ENCODE results near the gene ARHGAP25. TPM values are rescaled to one million over a fixed set of nuclear protein-coding genes. Genes with fewer than 3 reads are reported as not detected.

Gene ARHGAP25
- polyA plus RNA-seq, 4 donors = 1.8 to 7.6 (median 3.1) TPM

Other genes with a start within 250 kb of the ARHGAP25 start
- under 1 TPM in 2 of 4 donors, not detected in 2; 0.13 to 0.15 TPM for gene PROKR1, start 91.2 kb upstream of the ARHGAP25 start, polyA plus RNA-seq
- gene BMP10, start 136.6 kb downstream of the ARHGAP25 start, polyA plus RNA-seq = not detected
- gene GKN2, start 218.1 kb downstream of the ARHGAP25 start, polyA plus RNA-seq = under 1 TPM in 1 of 4 donors, not detected in 3; 0.30 TPM
- 1 to 10 TPM in 1 of 4 donors, under 1 TPM in 1, not detected in 2; 0.12 to 1.9 TPM for gene GKN1, start 239.8 kb downstream of the ARHGAP25 start, polyA plus RNA-seq

Data from small intestine (tissue), 4 donors.